WTC11 (cell line): ENCODE measurements around the gene ATP1A4. TPM values are rescaled to one million over a fixed set of nuclear protein-coding genes. Genes with fewer than 3 reads are reported as not detected.

ENCODE experiments used
- ATAC-seq: fragments of 200-7000 bp; cut with Tn5 transposase; 2 replicates; pipeline ENCODE4 v1.10.0; 2021; ENCODE audit warnings: mild to moderate bottlenecking, moderate library complexity
- CTCF ChIA-PET: fragments of 300-600 bp; sonication (Branson Sonifier 250); formaldehyde crosslinking; loops from one replicate; lab custom pipeline; 2021; ENCODE audit warnings: antibody characterized with exemption; lab: Charles Lee
- POLR2A ChIA-PET: fragments of 350-600 bp; sonication (Branson Sonifier 250); formaldehyde crosslinking; loops from one replicate; lab custom pipeline; 2021; ENCODE audit warnings: antibody characterized with exemption; lab: Charles Lee
- DNase-seq: peaks from one replicate; pipeline ENCODE4 v3.0.0; 2021; ENCODE audit warnings: low spot score
- H3K27ac Mint-ChIP-seq: 2 replicates; pipeline ENCODE4 v1.8.0; 2021; ENCODE audit warnings: mixed read lengths
- H3K27me3 Mint-ChIP-seq: 2 replicates; pipeline ENCODE4 v1.8.0; 2021; ENCODE audit warnings: low read depth, mild to moderate bottlenecking, moderate library complexity, mixed read lengths
- H3K36me3 Mint-ChIP-seq: 2 replicates; pipeline ENCODE4 v1.8.0; 2021; ENCODE audit warnings: mixed read lengths
- H3K4me1 Mint-ChIP-seq: 2 replicates; pipeline ENCODE4 v1.8.0; 2022; ENCODE audit warnings: mixed read lengths
- H3K4me3 Mint-ChIP-seq: 2 replicates; pipeline ENCODE4 v1.8.0; 2021; ENCODE audit warnings: mild to moderate bottlenecking, moderate library complexity, mixed read lengths
- H3K9me3 Mint-ChIP-seq: 2 replicates; pipeline ENCODE4 v1.8.0; 2021; ENCODE audit warnings: mixed read lengths
- ATF3 ChIP-seq: sonication (generic); formaldehyde crosslinking; conservative IDR thresholded peaks from 2 replicates; pipeline ENCODE4 v1.8.1; 2022; ENCODE audit warnings: mild to moderate bottlenecking, missing genetic modification reagents
- CREM ChIP-seq: sonication (generic); formaldehyde crosslinking; IDR thresholded peaks from 2 replicates; pipeline ENCODE4 v1.8.1; 2022; ENCODE audit warnings: mild to moderate bottlenecking, missing genetic modification reagents, moderate library complexity
- ESRRA ChIP-seq: sonication (generic); formaldehyde crosslinking; IDR thresholded peaks from 2 replicates; pipeline ENCODE4 v1.8.1; 2022; ENCODE audit warnings: mild to moderate bottlenecking, missing genetic modification reagents, borderline replicate concordance
- ETV6 ChIP-seq: sonication (generic); formaldehyde crosslinking; IDR thresholded peaks from 2 replicates; pipeline ENCODE4 v1.8.1; 2022; ENCODE audit warnings: mild to moderate bottlenecking, missing genetic modification reagents
- FOXJ3 ChIP-seq: sonication (generic); formaldehyde crosslinking; IDR thresholded peaks from 2 replicates; pipeline ENCODE4 v1.9.0; 2021; ENCODE audit warnings: missing genetic modification reagents, mild to moderate bottlenecking, borderline replicate concordance
- GTF2I ChIP-seq: fragments of 250-450 bp; sonication (Bioruptor Pico); conservative IDR thresholded peaks from 2 replicates; pipeline ENCODE4 v1.4.0; 2021; ENCODE audit warnings: mild to moderate bottlenecking
- HMGA2 ChIP-seq: fragments of 250-450 bp; sonication (Bioruptor Pico); IDR thresholded peaks from 2 replicates; pipeline ENCODE4 v1.4.0; 2021; ENCODE audit warnings: mild to moderate bottlenecking, moderate library complexity
- HMGXB4 ChIP-seq: sonication (generic); formaldehyde crosslinking; IDR thresholded peaks from 2 replicates; pipeline ENCODE4 v1.8.1; 2023; ENCODE audit warnings: mild to moderate bottlenecking, moderate library complexity, missing genetic modification reagents
- JAZF1 ChIP-seq: fragments of 250-450 bp; sonication (Bioruptor Pico); IDR thresholded peaks from 2 replicates; pipeline ENCODE4 v1.9.0; 2021; ENCODE audit warnings: moderate library complexity, mild to moderate bottlenecking, inconsistent platforms
- JUN ChIP-seq: sonication (generic); formaldehyde crosslinking; IDR thresholded peaks from 2 replicates; pipeline ENCODE4 v1.8.0; 2023; ENCODE audit warnings: mild to moderate bottlenecking, missing genetic modification reagents
- NFATC4 ChIP-seq: fragments of 250-450 bp; sonication (Bioruptor Pico); IDR thresholded peaks from 2 replicates; pipeline ENCODE4 v1.9.0; 2021; ENCODE audit warnings: mild to moderate bottlenecking
- OVOL2 ChIP-seq: fragments of 250-450 bp; sonication (Bioruptor Pico); IDR thresholded peaks from 2 replicates; pipeline ENCODE4 v1.9.0; 2021; ENCODE audit warnings: mild to moderate bottlenecking, borderline replicate concordance
- RELA ChIP-seq: sonication (generic); formaldehyde crosslinking; IDR thresholded peaks from 2 replicates; pipeline ENCODE4 v1.8.1; 2022; ENCODE audit warnings: missing genetic modification reagents, mild to moderate bottlenecking, borderline replicate concordance
- RORB ChIP-seq: fragments of 250-450 bp; sonication (Bioruptor Pico); IDR thresholded peaks from 2 replicates; pipeline ENCODE4 v1.9.0; 2021; ENCODE audit warnings: mild to moderate bottlenecking
- SOX15 ChIP-seq: fragments of 250-450 bp; sonication (Bioruptor Pico); IDR thresholded peaks from 2 replicates; pipeline ENCODE4 v1.9.0; 2021; ENCODE audit warnings: mild to moderate bottlenecking
- TP53 ChIP-seq: sonication (generic); formaldehyde crosslinking; IDR thresholded peaks from 2 replicates; pipeline ENCODE4 v1.8.1; 2023; ENCODE audit warnings: mild to moderate bottlenecking, missing genetic modification reagents
- ZNF121 ChIP-seq: sonication (generic); formaldehyde crosslinking; IDR thresholded peaks from 2 replicates; pipeline ENCODE4 v1.8.0; 2023; ENCODE audit warnings: missing genetic modification reagents
- ZNF219 ChIP-seq: sonication (generic); formaldehyde crosslinking; IDR thresholded peaks from 2 replicates; pipeline ENCODE4 v1.8.0; 2023; ENCODE audit warnings: missing genetic modification reagents, mild to moderate bottlenecking, borderline replicate concordance
- total RNA-seq: library from RNA; stranded (reverse); gene quantifications from 3 replicates; pipeline ENCODE4 v1.2.3, GENCODE V29; 2021
- TF ChIP-seq, protein P1 (sequence below): fragments of 250-450 bp; sonication (Bioruptor Pico); conservative IDR thresholded peaks from 2 replicates; pipeline ENCODE4 v1.9.0; 2021; ENCODE audit warnings: mild to moderate bottlenecking
- TF ChIP-seq, protein P2 (sequence below): sonication (generic); formaldehyde crosslinking; IDR thresholded peaks from 2 replicates; pipeline ENCODE4 v1.8.1; 2022; ENCODE audit warnings: low read depth, mild to moderate bottlenecking, moderate library complexity, missing genetic modification reagents, borderline replicate concordance
- TF ChIP-seq, protein P3 (sequence below): fragments of 250-450 bp; sonication (Bioruptor Pico); IDR thresholded peaks from 2 replicates; pipeline ENCODE4 v1.9.0; 2021; ENCODE audit warnings: mild to moderate bottlenecking
- TF ChIP-seq, protein P4 (sequence below): sonication (generic); formaldehyde crosslinking; IDR thresholded peaks from 2 replicates; pipeline ENCODE4 v1.8.1; 2022; ENCODE audit warnings: low read depth, missing genetic modification reagents, borderline replicate concordance

ATP1A4 gene
- total RNA-seq, 1 experiment from 2014 or later, result 0.37 TPM

DNA sequence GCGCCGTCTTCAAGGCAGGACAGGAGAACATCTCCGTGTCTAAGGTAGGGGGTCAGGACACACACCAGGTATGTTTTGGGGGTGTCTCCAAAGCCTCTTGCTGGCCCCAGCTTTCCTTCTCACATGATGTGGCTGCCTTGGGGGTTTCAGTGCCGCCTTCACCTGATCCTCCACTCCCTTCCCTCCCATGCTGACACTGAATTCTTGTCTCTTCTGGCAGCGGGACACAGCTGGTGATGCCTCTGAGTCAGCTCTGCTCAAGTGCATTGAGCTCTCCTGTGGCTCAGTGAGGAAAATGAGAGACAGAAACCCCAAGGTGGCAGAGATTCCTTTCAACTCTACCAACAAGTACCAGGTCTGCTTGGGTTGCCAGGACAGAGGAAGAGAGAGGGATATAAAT, 22.4 kb upstream of the ATP1A4 start:
- Mint-ChIP-seq H3K27ac (no peak overlapping the region), H3K27me3 (no peaks in the 10 kb centered on the region), H3K4me3 (no peak overlapping the region), H3K9me3 (no peaks in the 10 kb centered on the region), H3K4me1 (peaks cover 10% of the 10 kb centered on the region), H3K36me3 (peaks cover 40% of the 10 kb centered on the region)
- POLR2A ChIA-PET, result no interaction called here
- ATAC-seq (no peak), DNase-seq (no peak)
- CTCF ChIA-PET, result interaction anchor here (1.8 to 2.2 kb wide), 2 partner anchors 33 to 123 kb away, joined by 4 to 7 read pairs; no protein-coding TSS in a partner anchor
- no peak for TF ChIP-seq HMGA2 (CRISPR knock-in tag)
- no peak for TF ChIP-seq TP53
- TF ChIP-seq, protein P1, sequence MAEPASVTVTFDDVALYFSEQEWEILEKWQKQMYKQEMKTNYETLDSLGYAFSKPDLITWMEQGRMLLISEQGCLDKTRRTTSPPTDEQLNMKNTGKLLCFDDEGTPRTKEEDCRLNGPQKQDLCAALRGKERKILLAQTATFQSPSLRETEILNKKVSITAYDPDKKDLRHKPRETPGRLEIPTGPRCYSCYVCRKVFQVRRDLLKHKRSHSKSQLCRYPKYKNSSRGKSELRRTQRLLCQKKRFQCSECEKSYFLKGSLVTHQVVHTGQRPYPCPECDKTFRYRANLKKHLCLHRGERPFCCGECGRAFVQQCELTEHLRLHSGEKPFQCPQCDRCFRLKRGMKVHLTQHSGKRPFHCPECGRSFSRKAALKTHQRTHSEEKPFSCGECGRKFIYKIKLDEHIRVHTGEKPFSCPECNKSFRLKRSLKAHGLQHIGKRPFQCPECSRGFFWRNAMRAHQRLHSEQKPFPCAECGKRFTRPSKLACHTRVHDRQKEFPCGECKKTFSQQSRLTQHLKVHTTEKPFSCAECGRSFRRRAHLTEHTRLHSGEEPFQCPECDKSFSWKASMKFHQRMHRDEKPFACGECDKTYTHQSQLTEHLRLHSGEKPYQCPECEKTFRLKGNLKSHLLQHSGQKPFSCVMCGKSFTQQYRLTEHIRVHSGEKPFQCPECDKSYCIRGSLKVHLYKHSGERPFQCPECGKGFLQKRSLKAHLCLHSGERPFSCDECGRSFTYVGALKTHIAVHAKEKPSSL (CRISPR knock-in tag), result no peak
- no peak for TF ChIP-seq ESRRA (CRISPR knock-in tag)
- TF ChIP-seq FOXJ3 (CRISPR knock-in tag), result no peak
- TF ChIP-seq OVOL2 (CRISPR knock-in tag), result no peak
- TF ChIP-seq, protein P2, sequence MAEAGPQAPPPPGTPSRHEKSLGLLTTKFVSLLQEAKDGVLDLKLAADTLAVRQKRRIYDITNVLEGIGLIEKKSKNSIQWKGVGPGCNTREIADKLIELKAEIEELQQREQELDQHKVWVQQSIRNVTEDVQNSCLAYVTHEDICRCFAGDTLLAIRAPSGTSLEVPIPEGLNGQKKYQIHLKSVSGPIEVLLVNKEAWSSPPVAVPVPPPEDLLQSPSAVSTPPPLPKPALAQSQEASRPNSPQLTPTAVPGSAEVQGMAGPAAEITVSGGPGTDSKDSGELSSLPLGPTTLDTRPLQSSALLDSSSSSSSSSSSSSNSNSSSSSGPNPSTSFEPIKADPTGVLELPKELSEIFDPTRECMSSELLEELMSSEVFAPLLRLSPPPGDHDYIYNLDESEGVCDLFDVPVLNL (CRISPR knock-in tag), result no peak
- TF ChIP-seq RORB, result no peak
- TF ChIP-seq NFATC4, result no peak
- no peak for TF ChIP-seq RELA
- no peak for TF ChIP-seq ATF3 (CRISPR knock-in tag)
- TF ChIP-seq CREM (CRISPR knock-in tag), result no peak
- TF ChIP-seq GTF2I (CRISPR knock-in tag), result no peak
- TF ChIP-seq JUN (CRISPR knock-in tag), result no peak
- no peak for TF ChIP-seq ZNF219 (CRISPR knock-in tag)

GRCh38 chr1:160129558-160129957, 21.8 kb upstream of the ATP1A4 start:
- no peak overlapping the region for H3K27ac Mint-ChIP-seq
- no peak overlapping the region for H3K4me3 Mint-ChIP-seq
- TF ChIP-seq GTF2I (CRISPR knock-in tag) (no peak), ZNF121 (CRISPR knock-in tag) (no peak), RORB (no peak), RELA (no peak), ETV6 (CRISPR knock-in tag) (no peak), SOX15 (CRISPR knock-in tag) (no peak), JAZF1 (CRISPR knock-in tag) (no peak), OVOL2 (CRISPR knock-in tag) (no peak), HMGXB4 (CRISPR knock-in tag) (no peak)
- TF ChIP-seq, protein P3, sequence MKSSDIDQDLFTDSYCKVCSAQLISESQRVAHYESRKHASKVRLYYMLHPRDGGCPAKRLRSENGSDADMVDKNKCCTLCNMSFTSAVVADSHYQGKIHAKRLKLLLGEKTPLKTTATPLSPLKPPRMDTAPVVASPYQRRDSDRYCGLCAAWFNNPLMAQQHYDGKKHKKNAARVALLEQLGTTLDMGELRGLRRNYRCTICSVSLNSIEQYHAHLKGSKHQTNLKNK (CRISPR knock-in tag), result no peak
- TF ChIP-seq, protein P4, sequence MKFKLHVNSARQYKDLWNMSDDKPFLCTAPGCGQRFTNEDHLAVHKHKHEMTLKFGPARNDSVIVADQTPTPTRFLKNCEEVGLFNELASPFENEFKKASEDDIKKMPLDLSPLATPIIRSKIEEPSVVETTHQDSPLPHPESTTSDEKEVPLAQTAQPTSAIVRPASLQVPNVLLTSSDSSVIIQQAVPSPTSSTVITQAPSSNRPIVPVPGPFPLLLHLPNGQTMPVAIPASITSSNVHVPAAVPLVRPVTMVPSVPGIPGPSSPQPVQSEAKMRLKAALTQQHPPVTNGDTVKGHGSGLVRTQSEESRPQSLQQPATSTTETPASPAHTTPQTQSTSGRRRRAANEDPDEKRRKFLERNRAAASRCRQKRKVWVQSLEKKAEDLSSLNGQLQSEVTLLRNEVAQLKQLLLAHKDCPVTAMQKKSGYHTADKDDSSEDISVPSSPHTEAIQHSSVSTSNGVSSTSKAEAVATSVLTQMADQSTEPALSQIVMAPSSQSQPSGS (CRISPR knock-in tag), result no peak
- ATAC-seq (no peak), DNase-seq (no peak)
- CTCF ChIA-PET, result interaction anchor here (1.8 kb wide), 1 partner anchor 33 kb away, joined by 4 read pairs; no protein-coding TSS in a partner anchor
- peaks cover 36% of the 10 kb centered on the region for H3K36me3 Mint-ChIP-seq
- H3K4me1 Mint-ChIP-seq, result peaks cover 5% of the 10 kb centered on the region
- H3K9me3 Mint-ChIP-seq, result no peaks in the 10 kb centered on the region
- POLR2A ChIA-PET, result no interaction called here
- H3K27me3 Mint-ChIP-seq, result no peaks in the 10 kb centered on the region
